ENCODE results near the gene BRSK2.

BRSK2 gene

GRCh38 chr11:1367721-1368120 is 22.0 kb upstream of the BRSK2 start:
- no peak for DNase-seq

GRCh38 chr11:1368216-1368615 is 21.5 kb upstream of the BRSK2 start:
- H3K4me1 ChIP-seq (ENCODE audit: low read length) = no peaks in the 10 kb centered on the region
- H4K20me1 ChIP-seq (ENCODE audit: insufficient read depth, low read length) = no peaks in the 10 kb centered on the region
- H3K79me2 ChIP-seq (ENCODE audit: low read length) = no peaks in the 10 kb centered on the region
- peaks cover 89% of the 10 kb centered on the region for H3K27me3 ChIP-seq (replicated peaks; ENCODE audit: insufficient read depth, low read length)
- no peak overlapping the region for H3K27ac ChIP-seq (ENCODE audit: low read length)
- TF ChIP-seq EZH2phosphoT487 (IDR thresholded peaks at IDR 0.05; ENCODE audit: low read length) (no peak), CTCF (IDR thresholded peaks at IDR 0.05; ENCODE audit: low read length) (no peak), EZH2 (optimal IDR thresholded peaks at IDR 0.05; ENCODE audit: low read depth, low read length) (no peak)
- H3K9me2 ChIP-seq (replicated peaks; ENCODE audit: insufficient read depth, low read length) = no peaks in the 10 kb centered on the region
- no peaks in the 10 kb centered on the region for H3K9me3 ChIP-seq (replicated peaks; ENCODE audit: insufficient read depth, low read length)
- no peaks in the 10 kb centered on the region for H3F3A ChIP-seq (ENCODE audit: insufficient read depth, low read length)
- no peak for DNase-seq
- H2AFZ ChIP-seq (ENCODE audit: low read length) = no peak overlapping the region
- H3K4me2 ChIP-seq (ENCODE audit: low read depth, low read length) = no peak overlapping the region
- H3K4me3 ChIP-seq (ENCODE audit: low read length) = no peak overlapping the region
- H3K36me3 ChIP-seq (replicated peaks; ENCODE audit: insufficient read depth, low read length) = no peaks in the 10 kb centered on the region
- H3K9ac ChIP-seq (ENCODE audit: low read length) = no peak overlapping the region

More at GRCh38 chr11:1367721-1368120, 22.0 kb upstream of the BRSK2 start:
- no peak overlapping the region for H2AFZ ChIP-seq (ENCODE audit: low read length)
- TF ChIP-seq EZH2phosphoT487 (IDR thresholded peaks at IDR 0.05; ENCODE audit: low read length) = no peak
- no peaks in the 10 kb centered on the region for H3K36me3 ChIP-seq (replicated peaks; ENCODE audit: insufficient read depth, low read length)
- no peak overlapping the region for H3K9ac ChIP-seq (ENCODE audit: low read length)
- H3K9me3 ChIP-seq (replicated peaks; ENCODE audit: insufficient read depth, low read length) = no peaks in the 10 kb centered on the region
- H3K27ac ChIP-seq (ENCODE audit: low read length) = no peak overlapping the region
- peaks cover 91% of the 10 kb centered on the region for H3K27me3 ChIP-seq (replicated peaks; ENCODE audit: insufficient read depth, low read length)
- no peaks in the 10 kb centered on the region for H3K79me2 ChIP-seq (ENCODE audit: low read length)
- no peaks in the 10 kb centered on the region for H3K9me2 ChIP-seq (replicated peaks; ENCODE audit: insufficient read depth, low read length)
- H4K20me1 ChIP-seq (ENCODE audit: insufficient read depth, low read length) = no peaks in the 10 kb centered on the region
- H3F3A ChIP-seq (ENCODE audit: insufficient read depth, low read length) = no peaks in the 10 kb centered on the region
- no peak overlapping the region for H3K4me2 ChIP-seq (ENCODE audit: low read depth, low read length)
- no peak overlapping the region for H3K4me3 ChIP-seq (ENCODE audit: low read length)
- no peaks in the 10 kb centered on the region for H3K4me1 ChIP-seq (ENCODE audit: low read length)

- Histone ChIP-seq H2AFZ (ENCODE audit: low read length) (no peak overlapping the region), H3K27me3 (replicated peaks; ENCODE audit: insufficient read depth, low read length) (peaks cover 89% of the 10 kb centered on the region)
- TF ChIP-seq EZH2 (optimal IDR thresholded peaks at IDR 0.05; ENCODE audit: low read depth, low read length) = no peak
- TF ChIP-seq EZH2phosphoT487 (IDR thresholded peaks at IDR 0.05; ENCODE audit: low read length) = no peak
These were observed 20.8 kb upstream of the BRSK2 start for GRCh38 chr11:1368966-1369365.

GRCh38 chr11:1369371-1370005 is 20.2 kb upstream of the BRSK2 start:
- H3K4me3 ChIP-seq (ENCODE audit: low read length) = no peak overlapping the region
- H3K27ac ChIP-seq (ENCODE audit: low read length) = no peak overlapping the region
- no peak overlapping the region for H3K4me2 ChIP-seq (ENCODE audit: low read depth, low read length)
- TF ChIP-seq EZH2 (optimal IDR thresholded peaks at IDR 0.05; ENCODE audit: low read depth, low read length) = no peak
- no peaks in the 10 kb centered on the region for H3K9me3 ChIP-seq (replicated peaks; ENCODE audit: insufficient read depth, low read length)
- H4K20me1 ChIP-seq (ENCODE audit: insufficient read depth, low read length) = no peaks in the 10 kb centered on the region
- H3K79me2 ChIP-seq (ENCODE audit: low read length) = no peaks in the 10 kb centered on the region
- no peak overlapping the region for H2AFZ ChIP-seq (ENCODE audit: low read length)
- H3F3A ChIP-seq (ENCODE audit: insufficient read depth, low read length) = no peaks in the 10 kb centered on the region
- no peak overlapping the region for H3K9ac ChIP-seq (ENCODE audit: low read length)
- H3K4me1 ChIP-seq (ENCODE audit: low read length) = no peaks in the 10 kb centered on the region
- DNase-seq = no peak
- peaks cover 89% of the 10 kb centered on the region for H3K27me3 ChIP-seq (replicated peaks; ENCODE audit: insufficient read depth, low read length)
- H3K36me3 ChIP-seq (replicated peaks; ENCODE audit: insufficient read depth, low read length) = no peaks in the 10 kb centered on the region
- H3K9me2 ChIP-seq (replicated peaks; ENCODE audit: insufficient read depth, low read length) = no peaks in the 10 kb centered on the region

More at GRCh38 chr11:1368966-1369365, 20.8 kb upstream of the BRSK2 start:
- Histone ChIP-seq H3K9ac (ENCODE audit: low read length) (no peak overlapping the region), H3K9me2 (replicated peaks; ENCODE audit: insufficient read depth, low read length) (no peaks in the 10 kb centered on the region), H3F3A (ENCODE audit: insufficient read depth, low read length) (no peaks in the 10 kb centered on the region), H3K4me1 (ENCODE audit: low read length) (no peaks in the 10 kb centered on the region), H4K20me1 (ENCODE audit: insufficient read depth, low read length) (no peaks in the 10 kb centered on the region), H3K9me3 (replicated peaks; ENCODE audit: insufficient read depth, low read length) (no peaks in the 10 kb centered on the region), H3K4me3 (ENCODE audit: low read length) (no peak overlapping the region), H3K79me2 (ENCODE audit: low read length) (no peaks in the 10 kb centered on the region), H3K27ac (ENCODE audit: low read length) (no peak overlapping the region), H3K4me2 (ENCODE audit: low read depth, low read length) (no peak overlapping the region), H3K36me3 (replicated peaks; ENCODE audit: insufficient read depth, low read length) (no peaks in the 10 kb centered on the region)
- DNase-seq = no peak
